Activated CD8-positive, alpha-beta memory T cell treated with anti-CD3 and anti-CD28 coated beads, Interleukin-2, amount 50 U/mL, for 1 hour (primary cell): Measurements from ENCODE around the gene PILRA.
"Not testable (repeated sequence)": the region's sequence is repeated elsewhere in the genome, so short reads cannot be mapped to it uniquely, and the experiment has no call there.

Source experiments
- DNase-seq: peaks from one replicate; pipeline ENCODE4 v3.0.0-alpha.2; 2020; ENCODE audit errors: extremely low read depth

PILRA gene

DNA sequence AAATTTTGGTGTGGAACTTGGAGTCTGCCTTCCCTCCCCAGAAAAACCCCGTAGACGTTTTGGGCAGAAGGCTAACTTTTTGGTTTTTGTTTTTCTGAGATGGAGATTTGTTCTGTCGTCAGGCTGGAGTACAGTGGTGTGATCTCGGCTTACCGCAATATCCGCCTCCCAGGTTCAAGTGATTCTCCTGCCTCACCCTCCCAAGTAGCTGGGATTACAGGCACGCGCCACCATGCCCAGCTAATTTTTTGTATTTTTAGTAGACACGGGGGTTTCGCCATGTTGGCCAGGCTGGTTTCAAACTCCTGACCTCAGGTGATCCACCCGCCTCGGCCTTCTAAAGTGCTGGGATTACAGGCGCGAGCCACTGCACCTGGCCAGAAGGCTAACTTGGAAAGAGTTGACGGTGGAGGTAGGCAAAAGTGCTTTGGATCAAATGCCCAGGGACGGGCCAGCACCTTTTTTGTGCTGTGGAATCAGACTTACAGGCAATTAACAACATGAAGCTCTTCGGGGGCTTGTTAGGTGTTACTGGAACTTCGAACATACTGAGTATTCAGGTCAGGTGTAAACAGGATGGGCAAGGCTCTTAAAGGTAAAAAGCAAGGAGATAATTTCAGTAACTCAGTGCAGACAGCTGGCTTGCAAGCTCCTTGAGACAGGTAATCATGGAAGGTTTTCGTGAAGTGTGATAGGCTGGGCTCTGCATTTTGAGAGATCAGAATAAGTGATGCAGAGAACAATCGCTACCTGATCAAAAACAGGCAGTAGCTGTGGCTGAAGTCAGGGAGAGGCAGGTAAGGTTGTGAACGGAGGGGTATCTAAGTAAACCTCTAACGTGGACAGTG, 61.2 kb downstream of the PILRA start:
- no peak for DNase-seq

DNA sequence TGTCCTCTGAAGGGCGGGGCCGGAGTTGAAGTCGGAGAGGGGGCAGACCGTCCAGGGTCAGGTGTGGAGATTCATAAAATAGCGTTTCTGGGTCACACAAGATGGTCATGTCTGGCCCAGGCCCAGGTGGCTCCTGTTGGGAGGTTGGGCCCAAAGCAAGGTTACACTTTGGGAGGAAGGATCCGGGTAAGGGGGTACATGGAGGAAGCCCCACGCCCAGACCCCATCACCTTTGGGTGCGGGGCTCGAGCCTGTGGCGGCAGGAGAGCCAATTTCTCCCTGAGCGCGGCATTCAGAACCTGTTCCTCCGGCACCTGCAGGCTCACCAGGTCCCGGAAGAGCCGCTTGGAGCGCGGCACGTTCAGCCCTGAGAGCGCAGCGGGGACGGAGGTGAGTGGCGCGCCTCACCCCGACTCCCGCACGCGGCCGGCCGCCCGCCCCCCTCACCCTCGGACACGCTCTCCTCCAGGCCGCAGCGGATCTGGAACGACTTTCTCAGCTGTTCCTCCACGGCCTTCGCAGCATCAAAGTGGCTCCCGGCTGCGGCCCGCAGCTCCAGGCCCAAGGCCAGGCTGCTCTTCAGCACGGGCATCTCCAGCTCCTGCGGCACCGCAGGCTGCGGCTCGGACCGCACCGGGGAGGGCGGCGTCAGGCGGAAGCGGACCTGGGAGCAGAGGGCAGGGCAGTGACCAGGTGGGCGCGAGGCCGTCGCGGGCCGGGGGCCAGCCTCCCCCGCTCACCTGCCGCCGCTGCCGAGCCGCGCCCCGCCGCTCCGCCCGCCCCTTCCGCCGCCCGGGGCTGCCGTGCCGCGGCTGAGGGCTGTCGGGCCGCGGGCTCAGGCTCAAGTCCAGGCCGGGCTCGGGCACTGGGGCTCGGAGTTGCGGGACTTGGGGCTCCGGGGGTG, 62.4 kb downstream of the PILRA start:
- DNase-seq: no peak

DNA sequence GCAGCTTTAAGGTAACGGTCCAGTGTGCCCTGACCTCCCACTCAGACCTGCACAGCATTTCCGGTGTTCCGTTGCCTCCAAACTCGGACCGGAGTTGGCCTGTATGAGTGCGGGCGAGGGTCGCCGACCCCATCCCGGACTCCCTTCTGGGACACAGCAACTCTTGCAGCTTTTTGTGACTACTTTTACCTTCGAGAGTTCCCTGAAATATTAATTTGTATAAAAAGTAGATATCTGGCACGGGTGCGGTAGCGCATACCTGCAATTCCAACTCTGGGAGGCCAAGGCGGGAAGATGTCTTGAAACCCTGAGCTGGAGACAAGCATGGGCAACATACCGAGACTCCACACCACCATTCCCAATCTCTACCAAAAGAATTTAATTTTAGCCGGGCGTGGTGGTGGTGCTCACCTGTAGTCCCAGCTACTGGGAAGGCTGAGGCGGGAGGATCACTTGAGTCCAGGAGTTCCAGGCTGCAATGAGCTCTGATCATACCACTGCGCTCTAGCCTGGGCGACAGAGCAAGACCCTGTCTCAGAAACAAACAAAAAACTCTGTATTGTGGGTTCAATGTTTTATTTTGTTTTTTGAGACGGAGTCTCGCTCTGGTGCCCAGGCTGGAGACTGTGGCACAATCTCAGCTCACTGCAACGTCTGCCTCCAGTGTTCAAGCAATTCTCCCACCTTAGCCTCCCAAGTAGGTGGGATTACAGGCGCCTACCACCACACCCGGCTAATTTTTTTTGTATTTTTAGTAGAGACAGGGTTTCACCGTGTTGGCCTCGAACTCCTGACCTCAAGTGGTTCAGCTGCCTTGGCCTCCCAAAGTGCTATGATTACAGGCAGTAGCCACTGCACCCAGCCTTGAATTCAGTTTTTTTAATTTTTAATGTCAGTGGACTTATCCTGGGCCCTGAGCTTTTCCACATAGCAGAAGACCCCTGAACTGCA, 64.1 kb downstream of the PILRA start:
- DNase-seq: no peak

DNA sequence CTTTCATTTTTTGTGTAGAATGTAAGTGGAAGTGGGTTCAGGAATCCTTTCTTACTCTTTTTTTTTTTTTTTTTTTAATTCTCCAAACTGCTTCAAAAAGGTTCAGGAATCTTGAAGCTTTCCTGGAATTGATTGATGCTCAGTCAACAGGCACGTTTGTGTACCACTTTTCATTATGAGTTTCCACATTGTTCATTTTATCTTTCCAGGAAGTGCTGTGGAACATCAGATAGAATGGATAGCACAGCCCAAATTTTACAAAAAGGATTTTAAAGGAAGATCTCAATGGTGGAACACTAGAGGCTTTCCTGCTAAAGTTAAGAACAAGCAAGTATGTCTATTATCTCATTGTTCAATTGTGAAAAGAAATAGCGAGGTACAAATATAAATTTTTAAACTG, 64.9 kb downstream of the PILRA start:
- no peak for DNase-seq

DNA sequence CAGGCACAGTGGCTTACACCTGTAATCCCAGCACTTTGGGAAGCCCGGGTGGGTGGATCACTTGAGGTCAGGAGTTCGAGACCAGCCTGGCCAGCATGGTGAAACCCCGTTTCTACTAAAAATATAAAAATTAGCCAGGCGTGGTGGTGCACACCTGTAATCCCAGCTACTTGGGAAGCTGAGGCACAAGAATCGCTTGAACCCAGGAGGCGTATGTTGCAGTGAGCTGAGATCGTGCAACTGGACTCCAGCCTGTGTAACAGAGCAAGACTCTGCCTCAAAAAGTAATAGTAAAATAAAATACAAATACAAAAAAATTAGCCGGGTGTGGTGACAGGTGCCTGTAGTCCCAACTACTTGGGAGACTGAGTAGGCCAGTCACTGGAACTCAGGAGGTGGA, 65.4 kb downstream of the PILRA start:
- not testable (repeated sequence) for DNase-seq

DNA sequence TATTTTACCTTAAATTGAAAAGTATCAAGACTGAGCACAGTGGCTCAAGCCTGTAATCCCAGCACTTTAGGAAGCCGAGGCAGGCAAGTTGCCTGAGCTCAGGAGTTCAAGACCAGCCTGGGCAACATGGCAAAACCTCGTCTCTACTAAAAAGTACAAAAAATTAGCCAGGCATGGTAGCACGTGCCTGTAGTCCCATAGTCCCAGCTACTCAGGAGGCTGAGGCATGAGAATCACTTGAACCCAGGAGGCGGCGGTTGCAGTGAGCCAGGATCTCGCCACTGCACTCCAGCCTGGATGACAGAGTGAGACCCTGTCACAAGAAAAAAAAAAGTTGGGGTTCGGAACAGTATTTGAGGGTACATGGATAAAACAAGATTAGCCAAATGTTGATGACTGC, 66.0 kb downstream of the PILRA start:
- DNase-seq: not testable (repeated sequence)

DNA sequence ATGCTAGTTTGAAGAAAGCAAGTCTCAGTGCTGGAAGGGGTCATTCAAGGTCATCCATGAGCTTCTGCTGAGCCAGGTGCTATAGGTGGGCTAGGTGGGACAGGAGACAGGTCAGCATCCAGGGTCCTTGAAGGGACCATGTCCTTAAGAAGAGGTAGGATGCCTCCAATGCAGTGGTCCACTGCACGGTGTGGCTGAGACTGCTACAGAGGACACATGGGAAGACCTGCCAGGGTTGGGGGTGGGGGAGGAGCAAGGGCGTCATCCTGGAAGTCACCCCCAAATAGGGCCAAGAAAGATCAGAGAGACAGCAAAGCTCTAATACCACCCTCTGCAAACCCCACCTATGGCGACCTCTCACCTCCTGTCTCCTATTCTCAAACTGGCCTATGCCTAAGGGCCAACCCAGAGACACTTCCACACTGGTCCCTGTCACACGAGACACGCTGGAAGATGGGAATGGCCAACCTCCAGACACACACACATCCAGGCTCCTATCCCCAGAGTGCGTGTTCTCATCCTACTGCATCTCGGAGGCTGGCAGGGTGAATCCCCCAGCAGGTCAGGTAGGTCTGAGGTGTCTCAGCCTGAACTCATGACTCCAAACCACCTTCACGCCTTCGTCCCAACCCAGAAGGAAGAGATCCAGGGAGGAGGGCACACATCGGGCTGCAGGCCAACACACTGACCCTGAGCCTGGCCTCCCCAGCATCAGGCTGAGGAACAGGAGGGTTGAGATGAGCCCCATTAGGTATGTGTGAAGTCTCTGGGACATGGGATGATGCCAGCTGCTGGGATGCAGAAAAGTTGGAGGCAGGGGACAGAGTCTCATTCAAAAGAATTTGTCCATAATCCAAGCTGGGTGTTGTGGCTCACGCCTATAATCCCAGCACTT, 68.6 kb downstream of the PILRA start:
- no peak for DNase-seq

DNA sequence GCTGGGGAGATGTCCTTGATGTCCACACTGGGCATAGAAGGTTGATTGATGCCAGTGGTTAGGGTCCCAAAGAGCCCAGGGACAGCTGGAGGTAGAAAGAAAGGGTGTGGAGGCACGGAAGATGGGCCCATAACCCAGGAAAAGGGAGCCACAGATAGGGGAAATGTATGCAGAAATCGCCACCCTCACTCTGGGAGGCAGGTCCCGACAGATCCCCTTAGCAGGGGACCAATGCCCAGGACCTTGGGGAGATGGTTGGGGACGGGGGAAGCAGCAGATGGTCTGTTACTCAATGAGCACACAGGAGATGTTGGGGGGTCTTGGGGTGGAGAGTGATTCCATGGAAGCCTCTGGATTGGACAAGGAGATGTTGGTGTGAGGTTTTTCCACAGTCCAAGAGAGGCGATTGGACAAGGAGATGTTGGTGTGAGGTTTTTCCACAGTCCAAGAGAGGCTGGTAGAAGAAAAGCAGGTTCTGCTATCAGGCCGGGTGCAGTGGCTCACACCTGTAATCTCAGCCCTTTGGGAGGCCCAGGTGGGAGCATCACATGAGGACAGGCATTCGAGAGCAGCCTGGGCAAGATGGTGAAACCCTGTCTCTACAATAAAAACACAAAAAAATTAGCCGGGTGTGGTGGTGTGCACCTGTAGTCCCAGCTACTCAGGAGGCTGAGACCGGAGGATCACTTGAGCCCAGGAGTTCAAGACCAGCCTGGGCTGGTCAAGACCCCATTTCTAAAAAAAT, 70.0 kb downstream of the PILRA start:
- no peak for DNase-seq

DNA sequence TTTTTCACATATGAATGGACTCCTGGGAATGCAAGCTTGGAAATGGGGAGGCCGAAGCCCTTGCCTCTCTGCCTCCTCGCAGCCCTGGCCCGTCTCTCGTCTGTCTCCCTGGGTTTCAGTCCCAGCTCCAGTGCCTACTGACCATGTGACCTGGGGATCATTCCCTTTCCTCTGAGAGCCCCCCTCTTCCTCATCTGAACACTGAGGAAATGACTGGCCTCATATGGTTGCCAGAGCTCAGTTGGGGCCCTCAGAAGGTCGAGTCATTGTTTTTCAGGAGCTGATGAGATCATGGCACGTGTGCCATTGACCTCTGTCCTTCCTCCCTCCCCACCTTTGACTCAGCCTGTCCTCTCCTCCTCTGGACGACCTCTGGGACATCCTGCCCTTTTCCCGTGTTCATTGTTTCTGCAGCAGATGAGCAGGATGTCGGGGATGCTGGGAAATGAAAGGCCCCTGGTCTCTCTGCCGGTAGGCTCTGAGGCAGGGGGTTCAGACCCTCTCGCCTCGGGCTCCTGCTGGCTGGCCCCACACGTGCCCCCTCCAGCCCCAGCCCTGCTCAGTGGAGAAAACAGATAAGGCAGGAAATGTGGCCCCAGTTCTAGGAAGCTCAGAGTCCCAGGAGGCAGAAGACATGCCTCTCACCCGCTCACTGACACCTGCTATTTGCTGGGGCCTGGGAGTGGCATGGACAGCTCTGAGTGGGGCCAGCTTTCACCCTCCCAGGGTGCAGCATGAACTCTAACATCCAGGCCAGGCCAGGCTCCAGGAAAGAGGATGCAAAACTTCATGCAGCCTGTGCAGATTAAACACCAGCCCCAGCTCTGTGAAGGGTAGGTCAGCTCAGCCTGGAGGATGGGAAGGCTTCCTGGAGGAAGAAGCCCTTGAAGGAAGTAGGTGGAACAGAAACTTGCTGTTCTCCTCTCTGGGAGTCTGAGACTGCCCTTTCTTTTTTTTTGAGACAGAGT, 71.3 kb downstream of the PILRA start:
- no peak for DNase-seq

DNA sequence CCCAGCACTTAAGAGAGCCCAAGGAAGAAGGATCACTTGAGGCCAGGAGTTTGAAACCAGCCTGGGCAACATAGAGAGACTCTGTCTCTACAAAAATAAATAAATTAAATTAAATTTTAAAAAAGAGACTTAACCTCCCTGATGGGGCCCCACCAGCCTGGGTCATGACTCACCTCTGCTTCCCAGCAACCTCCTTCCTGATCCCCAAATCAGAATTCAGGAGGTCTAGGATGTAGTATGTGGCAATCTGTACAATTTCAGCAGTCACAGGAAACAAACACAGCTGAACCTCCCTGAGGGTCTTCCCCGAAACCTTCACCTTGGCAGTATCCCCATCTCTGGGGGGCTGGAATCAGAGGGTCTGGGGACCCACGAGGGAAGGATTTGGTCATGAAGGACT, 72.8 kb downstream of the PILRA start:
- DNase-seq: no peak

DNA sequence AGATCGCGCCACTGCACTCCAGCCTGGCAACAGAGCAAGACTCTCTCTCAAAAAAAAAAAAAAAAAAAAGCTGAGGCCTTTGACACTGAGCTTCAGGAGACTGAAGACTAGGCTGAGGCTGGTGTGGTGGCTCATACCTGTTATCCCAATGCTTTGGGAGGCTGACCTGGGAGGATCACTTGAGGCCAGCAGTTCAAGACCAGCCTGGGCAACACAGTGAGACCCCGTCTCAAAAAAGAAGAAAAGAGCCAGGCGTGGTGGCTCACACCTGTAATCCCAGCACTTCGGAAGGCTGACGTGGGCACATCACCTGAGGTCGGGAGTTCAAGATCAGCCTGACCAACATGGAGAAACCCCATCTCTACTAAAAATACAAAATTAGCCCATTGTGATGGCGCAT, 74.1 kb downstream of the PILRA start:
- not testable (repeated sequence) for DNase-seq

DNA sequence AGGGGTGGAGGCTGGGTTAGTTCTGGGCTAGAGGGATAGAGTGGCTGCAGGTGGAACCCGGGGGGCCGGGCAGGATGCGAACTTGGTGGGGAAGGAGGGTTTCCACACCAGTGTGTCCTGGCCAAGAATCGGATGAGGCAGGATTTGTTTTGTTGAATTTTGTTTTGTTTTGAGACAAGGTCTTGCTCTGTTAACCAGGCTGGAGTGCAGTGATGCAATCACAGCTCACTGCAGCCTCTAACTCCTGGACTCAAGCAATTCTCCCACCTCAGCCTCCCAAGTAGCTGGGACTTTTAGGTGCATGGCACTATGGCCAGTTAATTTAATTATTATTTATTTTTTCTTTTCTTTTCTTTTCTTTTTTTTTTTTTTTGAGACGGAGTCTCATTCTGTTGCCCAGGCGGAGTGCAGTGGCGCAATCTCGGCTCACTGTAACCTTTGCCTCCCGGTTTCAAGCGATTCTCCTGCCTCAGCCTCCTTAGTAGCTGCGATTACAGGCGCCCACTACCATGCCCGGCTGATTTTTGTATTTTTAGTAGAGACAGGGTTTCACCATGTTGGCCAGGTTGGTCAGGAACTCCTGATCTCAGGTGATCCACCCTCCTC, 76.0 kb downstream of the PILRA start:
- DNase-seq: no peak
